ENCODE data around the gene ADAM20. TPM values are rescaled to one million over a fixed set of nuclear protein-coding genes. Genes with fewer than 3 reads are reported as not detected.

ADAM20 gene
- total RNA-seq, 1 donor from 2014 or later, result 2.5 TPM

Small RNA genes within 50 kb of the gene (small RNA-seq; reads per million reads assigned to genes)
- gene RNU6-659P, result not detected

Other genes starting within 250 kb of the ADAM20 start
- 45.4 TPM for gene COX16, start 175.3 kb downstream of the ADAM20 start, total RNA-seq
- 29.8 TPM for gene SYNJ2BP, start 117.9 kb downstream of the ADAM20 start, total RNA-seq
- gene ADAM21, start 82.8 kb downstream of the ADAM20 start, total RNA-seq, result 0.16 TPM
- 61.3 TPM for gene MED6, start 65.7 kb upstream of the ADAM20 start, total RNA-seq
- gene TTC9, start 106.9 kb upstream of the ADAM20 start, total RNA-seq, result 22.9 TPM

All from occipital lobe (tissue), 2 donors.